HG02610 (cell line): ENCODE data around the gene MAP1LC3B.
"Not testable (repeated sequence)": the region's sequence is repeated elsewhere in the genome, so short reads cannot be mapped to it uniquely, and the experiment has no call there.

Experiments used
- ATAC-seq: cut with Tn5 transposase; IDR thresholded peaks from one replicate; pipeline ENCODE4 v1.9.1; 2021; ENCODE audit warnings: mild to moderate bottlenecking, moderate library complexity; ENCODE audit not compliant: unreplicated experiment

Gene MAP1LC3B

GRCh38 chr16:87360862-87361610 lies 31.1 kb upstream of the MAP1LC3B start:
- ATAC-seq: no peak

- no peak for ATAC-seq
Observed at GRCh38 chr16:87361916-87362619, 30.1 kb upstream of the MAP1LC3B start.

- ATAC-seq: not testable (repeated sequence)
Observed at GRCh38 chr16:87362828-87363559, 29.1 kb upstream of the MAP1LC3B start.

GRCh38 chr16:87363771-87364455 lies 28.2 kb upstream of the MAP1LC3B start:
- no peak for ATAC-seq

GRCh38 chr16:87365021-87365713 lies 27.0 kb upstream of the MAP1LC3B start:
- ATAC-seq: no peak

- ATAC-seq: no peak
Observed at GRCh38 chr16:87366288-87366687, 25.8 kb upstream of the MAP1LC3B start.

- no peak for ATAC-seq
Observed at GRCh38 chr16:87366930-87367329, 25.2 kb upstream of the MAP1LC3B start.

GRCh38 chr16:87367529-87367928 lies 24.6 kb upstream of the MAP1LC3B start:
- ATAC-seq: no peak

- no peak for ATAC-seq
Observed at GRCh38 chr16:87368029-87368770, 23.9 kb upstream of the MAP1LC3B start.

- ATAC-seq: no peak
Observed at GRCh38 chr16:87369117-87369765, 22.9 kb upstream of the MAP1LC3B start.

GRCh38 chr16:87369796-87370719 lies 22.1 kb upstream of the MAP1LC3B start:
- no peak for ATAC-seq

- no peak for ATAC-seq
Observed at GRCh38 chr16:87371261-87371866, 20.8 kb upstream of the MAP1LC3B start.

GRCh38 chr16:87372305-87372704 lies 19.8 kb upstream of the MAP1LC3B start:
- ATAC-seq: no peak

GRCh38 chr16:87374313-87374712 lies 17.8 kb upstream of the MAP1LC3B start:
- no peak for ATAC-seq

GRCh38 chr16:87375426-87376135 lies 16.6 kb upstream of the MAP1LC3B start:
- ATAC-seq: no peak

- no peak for ATAC-seq
Observed at GRCh38 chr16:87376660-87377059, 15.5 kb upstream of the MAP1LC3B start.

- not testable (repeated sequence) for ATAC-seq
Observed at GRCh38 chr16:87379312-87379752, 12.8 kb upstream of the MAP1LC3B start.
